HEK293 (cell line): Measurements from ENCODE around the gene RHOF.

ENCODE experiments used
- CTCF ChIA-PET: fragments of 350-600 bp; formaldehyde crosslinking; extraction: SDS; loops from one replicate; lab custom pipeline; 2021; ENCODE audit warnings: antibody characterized with exemption; lab: Yijun Ruan, JAX
- POLR2A ChIA-PET: fragments of 300-600 bp; formaldehyde crosslinking; extraction: SDS; loops from one replicate; lab custom pipeline; 2020; ENCODE audit warnings: antibody characterized with exemption, inconsistent platforms; lab: Yijun Ruan, JAX
- H3K27ac ChIP-seq: fragments of 200-500 bp; sonication (Bioruptor generic); 2 replicates; pipeline ENCODE4 v1.5.1; 2014; ENCODE audit warnings: low read depth, low read length, control low read depth, inconsistent platforms; ENCODE audit errors: extremely low read depth
- H3K36me3 ChIP-seq, 2 experiments: fragments of 200-500 bp in 1 of 2; sonication (Bioruptor generic) in 1 of 2; 1 replicate in 1 of 2; 2 replicates in 1 of 2; pipeline ENCODE4 v1.5.1; 2014 to 2017; ENCODE audit warnings: inconsistent platforms in 2 of 2, low read length in 2 of 2; ENCODE audit not compliant: control insufficient read depth in 2 of 2, insufficient read depth in 1 of 2
- H3K4me1 ChIP-seq: fragments of 200-500 bp; sonication (Bioruptor generic); 2 replicates; pipeline ENCODE4 v1.5.1; 2014; ENCODE audit warnings: mild to moderate bottlenecking, low read length, inconsistent platforms; ENCODE audit not compliant: control insufficient read depth, insufficient read depth
- H3K4me3 ChIP-seq: 2 replicates; pipeline ENCODE4 v1.5.1; 2011; ENCODE audit warnings: low read depth, mild to moderate bottlenecking, control low read depth, low read length, moderate library complexity
- H3K9me3 ChIP-seq: fragments of 200-500 bp; sonication (Bioruptor generic); 2 replicates; pipeline ENCODE4 v1.5.1; 2014; ENCODE audit warnings: low read depth, low read length, inconsistent platforms; ENCODE audit not compliant: control insufficient read depth, insufficient read depth
- GLIS2 ChIP-seq: fragments of 450-650 bp; formaldehyde crosslinking; IDR thresholded peaks from 2 replicates; pipeline ENCODE4 v1.5.1; 2016; ENCODE audit warnings: missing biosample characterization, missing genetic modification characterization
- INSM2 ChIP-seq: fragments of 450-650 bp; formaldehyde crosslinking; IDR thresholded peaks from 2 replicates; pipeline ENCODE4 v1.5.1; 2016; ENCODE audit warnings: missing biosample characterization, missing genetic modification characterization
- KLF16 ChIP-seq: fragments of 450-650 bp; formaldehyde crosslinking; IDR thresholded peaks from 2 replicates; pipeline ENCODE4 v1.5.1; 2017; ENCODE audit warnings: missing biosample characterization, missing genetic modification characterization
- KLF8 ChIP-seq: fragments of 450-650 bp; formaldehyde crosslinking; IDR thresholded peaks from 2 replicates; pipeline ENCODE4 v1.5.1; 2016; ENCODE audit warnings: missing biosample characterization, missing genetic modification characterization
- PATZ1 ChIP-seq: fragments of 450-650 bp; formaldehyde crosslinking; IDR thresholded peaks from 2 replicates; pipeline ENCODE4 v1.5.1; 2016; ENCODE audit warnings: missing biosample characterization, missing genetic modification characterization
- TRIM28 ChIP-seq: IDR thresholded peaks from 2 replicates; pipeline ENCODE4 v1.6.1; 2011; ENCODE audit warnings: low read length, control low read depth, borderline replicate concordance
- ZBTB17 ChIP-seq: fragments of 450-650 bp; formaldehyde crosslinking; IDR thresholded peaks from 2 replicates; pipeline ENCODE4 v1.5.1; 2016; ENCODE audit warnings: missing biosample characterization, missing genetic modification characterization
- ZBTB21 ChIP-seq: fragments of 450-650 bp; formaldehyde crosslinking; IDR thresholded peaks from 2 replicates; pipeline ENCODE4 v1.5.1; 2017; ENCODE audit warnings: missing biosample characterization, missing genetic modification characterization
- ZBTB48 ChIP-seq: fragments of 450-650 bp; formaldehyde crosslinking; IDR thresholded peaks from 2 replicates; pipeline ENCODE4 v1.5.1; 2016; ENCODE audit warnings: missing biosample characterization, missing genetic modification characterization
- ZEB2 ChIP-seq: fragments of 450-650 bp; formaldehyde crosslinking; IDR thresholded peaks from 2 replicates; pipeline ENCODE4 v1.5.1; 2016; ENCODE audit warnings: missing biosample characterization, missing genetic modification characterization
- ZFP37 ChIP-seq: fragments of 450-650 bp; formaldehyde crosslinking; IDR thresholded peaks from 2 replicates; pipeline ENCODE4 v1.5.1; 2016; ENCODE audit warnings: missing biosample characterization, missing genetic modification characterization
- ZNF121 ChIP-seq: fragments of 450-650 bp; formaldehyde crosslinking; IDR thresholded peaks from 2 replicates; pipeline ENCODE4 v1.5.1; 2016; ENCODE audit warnings: missing biosample characterization, missing genetic modification characterization
- ZNF239 ChIP-seq: fragments of 450-650 bp; formaldehyde crosslinking; IDR thresholded peaks from 2 replicates; pipeline ENCODE4 v1.5.1; 2016; ENCODE audit warnings: missing biosample characterization, missing genetic modification characterization
- ZNF324 ChIP-seq: fragments of 450-650 bp; formaldehyde crosslinking; IDR thresholded peaks from 2 replicates; pipeline ENCODE4 v1.5.1; 2016; ENCODE audit warnings: missing biosample characterization, missing genetic modification characterization
- ZNF335 ChIP-seq: fragments of 450-650 bp; formaldehyde crosslinking; conservative IDR thresholded peaks from 2 replicates; pipeline ENCODE4 v1.5.1; 2016; ENCODE audit warnings: missing biosample characterization, missing genetic modification characterization
- ZNF366 ChIP-seq: fragments of 450-650 bp; formaldehyde crosslinking; conservative IDR thresholded peaks from 2 replicates; pipeline ENCODE4 v1.5.1; 2016; ENCODE audit warnings: missing biosample characterization, missing genetic modification characterization
- ZNF394 ChIP-seq: fragments of 450-650 bp; formaldehyde crosslinking; IDR thresholded peaks from 2 replicates; pipeline ENCODE4 v1.5.1; 2016; ENCODE audit warnings: missing biosample characterization, missing genetic modification characterization, mild to moderate bottlenecking, moderate library complexity, borderline replicate concordance
- ZNF398 ChIP-seq: fragments of 450-650 bp; formaldehyde crosslinking; IDR thresholded peaks from 2 replicates; pipeline ENCODE4 v1.5.1; 2017; ENCODE audit warnings: missing biosample characterization, missing genetic modification characterization
- ZNF623 ChIP-seq: fragments of 450-650 bp; formaldehyde crosslinking; IDR thresholded peaks from 2 replicates; pipeline ENCODE4 v1.5.1; 2016; ENCODE audit warnings: missing biosample characterization, missing genetic modification characterization
- ZNF624 ChIP-seq: fragments of 450-650 bp; formaldehyde crosslinking; IDR thresholded peaks from 2 replicates; pipeline ENCODE4 v1.5.1; 2017; ENCODE audit warnings: missing biosample characterization, missing genetic modification characterization
- ZNF664 ChIP-seq: fragments of 450-650 bp; formaldehyde crosslinking; IDR thresholded peaks from 2 replicates; pipeline ENCODE4 v1.5.1; 2016; ENCODE audit warnings: missing biosample characterization, missing genetic modification characterization
- ZNF692 ChIP-seq: fragments of 450-650 bp; formaldehyde crosslinking; IDR thresholded peaks from 2 replicates; pipeline ENCODE4 v1.5.1; 2016; ENCODE audit warnings: missing biosample characterization, missing genetic modification characterization
- TF ChIP-seq, protein P1 (sequence below): fragments of 450-650 bp; IDR thresholded peaks from 2 replicates; pipeline ENCODE4 v1.5.1; 2018; ENCODE audit warnings: missing biosample characterization, mild to moderate bottlenecking, missing genetic modification characterization
- TF ChIP-seq, protein P2 (sequence below): fragments of 450-650 bp; formaldehyde crosslinking; IDR thresholded peaks from 2 replicates; pipeline ENCODE4 v1.5.1; 2016; ENCODE audit warnings: missing biosample characterization, missing genetic modification characterization

Gene RHOF

GRCh38 chr12:121749267-121749666 is 44.2 kb downstream of the RHOF start:
- CTCF ChIA-PET: interaction anchor here (0.6 to 1.5 kb wide), 3 partner anchors 20 to 45 kb away, joined by 4 to 5 read pairs (median 5); no protein-coding TSS in a partner anchor
- peak overlapping the region; percentile 4; the same call in 1 of the 2 replicates for H3K27ac ChIP-seq
- POLR2A ChIA-PET: interaction anchor here (1.0 to 1.7 kb wide), 5 partner anchors 15 to 39 kb away, joined by 3 to 6 read pairs (median 4); partner anchors contain the start of gene TMEM120B
- no peaks in the 10 kb centered on the region for H3K9me3 ChIP-seq
- no peak overlapping the region for H3K4me3 ChIP-seq
- H3K4me1 ChIP-seq: no peaks in the 10 kb centered on the region
- TF ChIP-seq ZNF394 (tag by site-specific recombination) (0 out of 2 replicates have a peak, but pooled peaks have one; percentile 6), ZNF121 (peak; percentile 31), ZNF239 (tag by site-specific recombination) (no peak)
- TF ChIP-seq, all 188 proteins: peak for 2
- H3K36me3 ChIP-seq: peaks cover 8 to 23% of the 10 kb centered on the region in 2 experiments; a peak in 2 of 3 replicates

GRCh38 chr12:121748571-121749265 is 44.8 kb downstream of the RHOF start:
- H3K9me3 ChIP-seq: no peaks in the 10 kb centered on the region
- ChIA-PET CTCF (interaction anchor here (0.6 to 1.5 kb wide), 4 partner anchors 20 to 306 kb away, joined by 4 to 5 read pairs (median 4); no protein-coding TSS in a partner anchor), POLR2A (interaction anchor here (0.6 to 1.7 kb wide), 6 partner anchors 15 to 38 kb away, joined by 3 to 6 read pairs (median 4); partner anchors contain the start of gene TMEM120B)
- H3K4me1 ChIP-seq: no peaks in the 10 kb centered on the region
- H3K4me3 ChIP-seq: no peak overlapping the region
- peak overlapping the region; percentile 4 for H3K27ac ChIP-seq
- H3K36me3 ChIP-seq: peaks cover 8 to 26% of the 10 kb centered on the region in 2 experiments; a peak in 2 of 3 replicates
- TF ChIP-seq INSM2 (tag by site-specific recombination): peak; percentile 84; the same call in 1 of the 2 replicates
- TF ChIP-seq ZNF664 (tag by site-specific recombination): peak; percentile 7; the same call in 1 of the 2 replicates
- TF ChIP-seq, protein P1, sequence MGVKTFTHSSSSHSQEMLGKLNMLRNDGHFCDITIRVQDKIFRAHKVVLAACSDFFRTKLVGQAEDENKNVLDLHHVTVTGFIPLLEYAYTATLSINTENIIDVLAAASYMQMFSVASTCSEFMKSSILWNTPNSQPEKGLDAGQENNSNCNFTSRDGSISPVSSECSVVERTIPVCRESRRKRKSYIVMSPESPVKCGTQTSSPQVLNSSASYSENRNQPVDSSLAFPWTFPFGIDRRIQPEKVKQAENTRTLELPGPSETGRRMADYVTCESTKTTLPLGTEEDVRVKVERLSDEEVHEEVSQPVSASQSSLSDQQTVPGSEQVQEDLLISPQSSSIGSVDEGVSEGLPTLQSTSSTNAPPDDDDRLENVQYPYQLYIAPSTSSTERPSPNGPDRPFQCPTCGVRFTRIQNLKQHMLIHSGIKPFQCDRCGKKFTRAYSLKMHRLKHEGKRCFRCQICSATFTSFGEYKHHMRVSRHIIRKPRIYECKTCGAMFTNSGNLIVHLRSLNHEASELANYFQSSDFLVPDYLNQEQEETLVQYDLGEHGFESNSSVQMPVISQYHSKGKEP (tag by site-specific recombination): peak; percentile 92
- peak; percentile 88 for TF ChIP-seq KLF8
- TF ChIP-seq ZNF335: peak; percentile 70; the same call in 1 of the 2 replicates
- TF ChIP-seq ZNF692: peak; percentile 96
- TF ChIP-seq ZNF324 (tag by site-specific recombination): peak; percentile 89
- peak; percentile 20; the same call in 1 of the 2 replicates for TF ChIP-seq KLF16 (tag by site-specific recombination)
- TF ChIP-seq ZNF623 (tag by site-specific recombination): no peak; the same call in 1 of the 2 replicates
- TF ChIP-seq GLIS2 (tag by site-specific recombination): peak; percentile 91
- peak; percentile 91 for TF ChIP-seq ZNF366 (tag by site-specific recombination)
- peak; percentile 95 for TF ChIP-seq TRIM28
- TF ChIP-seq ZEB2 (tag by site-specific recombination): peak; percentile 88
- TF ChIP-seq ZNF624 (tag by site-specific recombination): no peak
- peak; percentile 12; the same call in 1 of the 2 replicates for TF ChIP-seq ZBTB48 (tag by site-specific recombination)
- TF ChIP-seq ZBTB17 (tag by site-specific recombination): peak; percentile 89
- TF ChIP-seq, protein P2, sequence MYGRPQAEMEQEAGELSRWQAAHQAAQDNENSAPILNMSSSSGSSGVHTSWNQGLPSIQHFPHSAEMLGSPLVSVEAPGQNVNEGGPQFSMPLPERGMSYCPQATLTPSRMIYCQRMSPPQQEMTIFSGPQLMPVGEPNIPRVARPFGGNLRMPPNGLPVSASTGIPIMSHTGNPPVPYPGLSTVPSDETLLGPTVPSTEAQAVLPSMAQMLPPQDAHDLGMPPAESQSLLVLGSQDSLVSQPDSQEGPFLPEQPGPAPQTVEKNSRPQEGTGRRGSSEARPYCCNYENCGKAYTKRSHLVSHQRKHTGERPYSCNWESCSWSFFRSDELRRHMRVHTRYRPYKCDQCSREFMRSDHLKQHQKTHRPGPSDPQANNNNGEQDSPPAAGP (tag by site-specific recombination): peak; percentile 94
- peak; percentile 66 for TF ChIP-seq ZNF398 (tag by site-specific recombination)
- TF ChIP-seq ZFP37 (tag by site-specific recombination): peak; percentile 93
- TF ChIP-seq PATZ1: peak; percentile 63
- TF ChIP-seq ZBTB21 (tag by site-specific recombination): peak; percentile 98
